ENCODE results near the gene CFAP91.

The CFAP91 gene

GRCh38 chr3:119746423-119746822 lies 43.6 kb downstream of the CFAP91 start:
- FAIRE-seq: no peak

DNA sequence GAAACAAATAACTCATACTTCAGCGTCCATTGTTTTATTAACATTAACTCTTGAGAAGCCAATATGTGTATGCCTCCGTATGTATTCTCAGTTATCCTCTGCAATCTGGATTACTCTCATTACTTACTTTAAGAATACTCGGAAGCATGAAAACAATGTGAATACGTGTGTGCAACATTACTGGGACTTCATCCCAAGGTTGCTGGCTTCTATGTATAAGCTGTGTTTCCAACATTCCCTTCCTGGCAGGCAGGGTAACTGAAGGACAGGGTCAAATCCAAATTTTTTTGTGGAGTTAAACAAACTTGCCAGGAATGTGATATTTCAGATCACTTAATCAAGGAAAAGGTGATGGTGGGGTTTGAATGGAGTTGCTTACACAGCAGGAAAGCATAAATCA lies 44.5 kb downstream of the CFAP91 start:
- FAIRE-seq: no peak

DNA sequence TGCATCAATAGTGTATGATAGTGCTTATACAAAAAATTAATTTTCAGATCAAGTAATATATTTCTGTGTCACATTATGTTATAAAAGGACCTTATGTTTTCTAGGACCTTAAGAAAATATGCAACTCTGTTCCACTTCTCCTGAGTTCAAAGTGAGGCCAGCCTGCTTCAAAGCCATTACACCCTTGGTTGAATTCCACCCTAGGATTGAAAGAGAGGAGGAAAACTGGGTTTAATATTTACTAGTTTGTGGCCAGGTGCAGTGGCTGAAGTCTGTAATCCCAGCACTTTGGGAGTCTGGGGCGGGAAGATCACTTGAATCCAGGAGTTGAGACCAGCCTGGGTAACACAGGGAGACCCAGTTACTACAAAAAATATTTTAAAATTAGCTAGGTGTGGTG lies 46.2 kb downstream of the CFAP91 start:
- FAIRE-seq: no peak

DNA sequence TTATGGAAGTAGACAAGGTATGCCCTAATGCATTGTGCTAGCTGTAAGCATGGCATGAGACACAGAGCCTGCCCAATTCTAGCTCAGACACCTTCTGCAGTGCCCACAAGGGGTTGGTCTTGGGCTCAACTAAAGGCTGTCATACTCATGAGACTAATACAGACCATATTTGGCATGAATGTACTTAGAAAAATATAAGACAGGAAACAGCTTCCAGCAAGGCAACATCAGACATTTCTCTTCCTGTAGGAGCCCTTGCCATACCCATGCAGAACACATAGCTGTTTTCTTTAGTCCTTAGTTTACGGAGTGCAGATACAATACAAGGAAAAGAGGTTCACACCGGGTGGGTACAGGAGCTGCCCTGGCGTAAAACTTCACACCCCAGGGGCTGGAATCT lies 48.6 kb downstream of the CFAP91 start:
- FAIRE-seq: no peak
